ENCODE measurements around the gene HDHD2.
"Not testable (repeated sequence)": the region's sequence is repeated elsewhere in the genome, so short reads cannot be mapped to it uniquely, and the experiment has no call there.

HDHD2 gene, protein sequence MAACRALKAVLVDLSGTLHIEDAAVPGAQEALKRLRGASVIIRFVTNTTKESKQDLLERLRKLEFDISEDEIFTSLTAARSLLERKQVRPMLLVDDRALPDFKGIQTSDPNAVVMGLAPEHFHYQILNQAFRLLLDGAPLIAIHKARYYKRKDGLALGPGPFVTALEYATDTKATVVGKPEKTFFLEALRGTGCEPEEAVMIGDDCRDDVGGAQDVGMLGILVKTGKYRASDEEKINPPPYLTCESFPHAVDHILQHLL

DNA sequence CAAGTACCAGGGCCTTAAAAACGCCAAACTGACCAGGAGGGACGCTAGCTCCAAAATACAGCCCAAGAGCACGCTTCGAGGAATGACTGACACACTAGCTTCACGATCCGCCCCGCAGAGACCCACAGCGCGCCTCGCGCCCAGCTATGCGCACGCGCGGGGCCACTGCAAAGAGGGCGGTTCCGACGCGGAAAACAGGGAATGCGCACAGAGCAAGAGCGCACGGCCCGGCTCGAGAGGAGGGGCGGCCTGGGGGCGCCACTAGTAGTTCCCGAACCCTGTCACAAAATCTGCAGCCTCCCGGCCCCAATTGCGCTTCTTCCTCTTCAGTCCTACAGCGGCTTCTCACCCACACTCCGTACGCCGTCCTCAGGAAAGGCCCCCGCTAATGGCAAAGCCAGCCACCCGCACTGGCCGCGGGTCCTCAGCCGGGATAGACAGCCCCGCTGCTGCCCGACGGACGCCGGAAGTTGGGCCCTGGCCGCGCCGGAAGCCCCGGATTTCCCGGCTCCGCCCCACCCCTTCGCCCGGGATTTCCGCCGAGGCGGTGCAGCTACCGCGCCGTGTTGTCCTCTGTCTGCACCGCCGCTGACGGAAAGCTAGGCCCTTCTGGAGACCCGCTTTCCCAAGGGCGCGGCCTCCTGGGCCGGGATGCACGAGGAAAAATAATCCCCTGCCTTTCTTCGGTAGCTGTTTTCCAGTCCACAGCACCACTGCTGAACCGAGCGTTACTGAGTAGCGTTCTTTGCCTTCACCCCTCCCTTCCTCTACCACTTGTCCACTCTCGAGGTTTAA lies at the start of gene HDHD2:
Gene HDHD2, minus strand, starts transcription at position 472 of the 795 bp plus-strand sequence. CDS start 14,061 bp downstream, outside the sequence.
- peak; percentile 86 to 89 for DNase-seq

DNA sequence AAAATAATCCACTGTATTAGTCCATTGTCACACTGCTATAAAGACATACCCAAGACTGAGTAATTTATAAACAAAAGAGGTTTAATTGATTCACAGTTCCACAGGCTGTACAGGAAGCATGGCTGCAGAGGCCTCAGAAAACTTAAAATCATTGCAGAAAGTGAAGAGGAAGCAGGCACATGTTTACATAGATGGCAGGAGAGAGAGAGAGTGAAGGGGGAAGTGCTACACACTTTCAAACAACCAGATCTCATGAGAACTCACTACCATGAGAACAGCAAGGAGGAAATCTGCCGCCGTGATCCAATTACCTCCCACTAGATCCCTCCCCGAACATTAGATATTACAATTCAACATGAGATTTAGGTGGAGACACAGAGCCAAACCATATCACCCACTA lies 45.7 kb upstream of the HDHD2 start:
- not testable (repeated sequence) for DNase-seq

DNA sequence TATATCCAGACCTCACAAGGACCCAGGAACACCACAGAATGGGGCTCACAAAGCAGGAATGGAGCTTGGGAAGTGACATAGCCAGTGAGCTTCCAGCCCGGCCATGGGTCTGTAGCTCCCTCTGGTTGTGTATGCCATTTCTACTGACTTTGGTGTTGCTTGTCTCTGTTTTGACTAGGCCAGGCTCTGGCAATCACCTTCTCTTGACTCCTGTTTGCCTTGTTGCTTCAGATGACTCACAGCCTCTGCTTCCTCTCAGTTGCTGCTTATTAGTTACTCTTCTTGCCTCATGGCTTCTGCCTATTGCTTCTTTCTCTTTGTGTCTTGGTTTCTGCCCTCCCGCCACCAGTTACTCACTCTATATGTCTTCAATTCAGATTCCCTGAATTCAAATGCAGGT lies 41.7 kb upstream of the HDHD2 start:
- no peak for DNase-seq

DNA sequence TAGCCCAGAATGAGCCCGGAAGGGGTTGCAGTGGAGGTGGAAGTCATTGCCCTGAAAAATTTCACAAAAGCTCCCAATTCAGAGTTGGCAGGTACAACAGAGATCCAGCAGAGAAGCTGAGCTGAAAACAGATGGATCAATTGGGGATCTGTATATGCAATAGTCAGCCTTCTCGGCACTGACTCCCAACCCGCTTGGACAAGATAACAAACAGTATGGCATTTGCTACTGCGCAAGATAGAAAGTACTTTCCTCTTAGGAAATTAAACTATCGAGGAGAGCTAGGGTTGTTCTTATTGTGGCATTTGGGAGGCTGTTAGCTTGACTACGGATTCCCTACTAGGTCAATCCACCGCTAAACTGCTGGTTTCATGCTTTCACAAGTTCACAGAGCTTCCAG lies 37.4 kb upstream of the HDHD2 start:
- DNase-seq, result no peak

DNA sequence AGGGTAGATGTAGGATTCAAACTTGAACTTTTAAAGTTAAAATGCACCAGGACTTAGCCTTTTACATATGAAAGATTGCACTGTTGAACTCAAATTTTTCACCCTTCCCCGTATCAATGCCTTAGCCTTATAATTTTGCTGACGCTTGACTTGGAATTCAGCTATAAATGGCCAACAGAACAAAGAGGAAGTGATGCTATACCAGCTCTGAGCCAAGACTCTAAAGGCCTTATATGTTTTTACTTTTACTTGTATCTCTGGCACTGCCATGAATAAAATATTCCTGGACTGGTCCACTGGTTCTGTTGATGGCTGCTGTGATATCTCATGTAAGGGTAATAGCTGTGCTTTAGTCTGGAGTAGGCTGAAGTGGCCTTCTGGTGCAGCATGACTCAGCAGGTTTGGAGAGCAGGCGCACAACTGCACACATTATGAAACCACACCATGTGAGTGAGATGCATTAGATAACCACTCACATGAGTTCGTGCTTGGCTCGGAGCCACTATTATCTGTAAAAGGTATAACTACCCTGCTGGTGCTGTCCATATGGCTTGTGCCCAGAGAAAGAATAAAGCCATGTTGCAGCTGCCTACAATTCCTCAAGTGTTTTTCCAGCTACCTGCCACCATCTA lies 34.2 kb upstream of the HDHD2 start:
- no peak for DNase-seq

DNA sequence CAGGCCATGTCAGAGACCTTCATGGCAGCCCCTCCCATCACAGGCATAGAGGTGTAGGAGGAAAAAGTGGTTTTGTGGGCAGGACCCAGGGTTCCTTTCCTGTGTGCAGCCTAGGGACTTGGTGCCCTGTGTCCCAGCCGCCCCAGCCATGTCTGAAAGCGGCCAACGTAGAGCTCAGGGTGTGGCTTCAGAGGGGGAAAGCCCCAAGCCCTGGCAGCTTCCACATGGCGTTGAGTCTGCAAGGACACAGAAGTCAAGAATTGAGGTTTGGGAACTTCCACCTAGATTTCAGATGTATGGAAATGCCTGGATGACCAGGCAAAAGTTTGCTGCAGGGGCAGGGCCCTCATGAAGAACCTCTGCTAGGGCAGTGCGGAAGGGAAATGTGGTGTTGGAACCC lies 31.9 kb upstream of the HDHD2 start:
- DNase-seq, result not testable (repeated sequence)

DNA sequence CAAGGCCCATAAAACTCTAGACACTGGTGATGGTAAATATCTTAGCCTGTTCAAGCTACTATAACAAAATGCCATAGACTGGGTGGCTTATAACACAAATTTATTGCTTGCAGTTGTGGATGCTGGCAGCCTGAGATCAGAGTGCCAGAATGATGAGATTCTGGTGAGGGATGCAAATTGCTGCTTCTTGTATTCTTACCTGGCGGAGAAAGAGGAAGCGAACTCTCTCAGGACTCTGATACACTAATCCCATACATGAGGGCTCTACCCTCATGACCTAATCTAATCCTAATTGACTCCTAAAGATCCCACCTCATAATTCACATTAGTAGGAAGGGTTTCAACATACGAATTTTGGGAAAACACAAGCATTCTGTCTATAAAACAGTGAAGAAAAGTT lies 30.5 kb upstream of the HDHD2 start:
- no peak for DNase-seq

DNA sequence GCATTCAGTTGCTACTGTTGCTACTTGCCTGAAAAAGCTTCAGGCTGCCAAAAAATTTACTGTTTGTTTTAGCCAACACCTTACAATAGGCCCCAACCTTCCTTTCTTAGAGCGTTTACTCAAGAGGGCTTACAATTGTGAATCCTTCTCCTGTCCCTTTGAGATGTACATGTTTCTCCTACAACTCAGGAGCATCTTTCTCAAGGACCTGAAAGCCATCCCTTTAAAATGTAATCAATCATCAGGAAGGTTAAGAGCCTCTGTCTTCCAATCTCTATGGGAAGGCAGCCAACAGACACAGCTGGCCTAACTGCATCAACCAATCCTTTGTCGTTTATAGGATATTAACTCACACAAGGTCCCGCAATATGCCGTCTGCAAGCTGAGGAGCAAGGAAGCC lies 29.2 kb upstream of the HDHD2 start:
- no peak for DNase-seq

DNA sequence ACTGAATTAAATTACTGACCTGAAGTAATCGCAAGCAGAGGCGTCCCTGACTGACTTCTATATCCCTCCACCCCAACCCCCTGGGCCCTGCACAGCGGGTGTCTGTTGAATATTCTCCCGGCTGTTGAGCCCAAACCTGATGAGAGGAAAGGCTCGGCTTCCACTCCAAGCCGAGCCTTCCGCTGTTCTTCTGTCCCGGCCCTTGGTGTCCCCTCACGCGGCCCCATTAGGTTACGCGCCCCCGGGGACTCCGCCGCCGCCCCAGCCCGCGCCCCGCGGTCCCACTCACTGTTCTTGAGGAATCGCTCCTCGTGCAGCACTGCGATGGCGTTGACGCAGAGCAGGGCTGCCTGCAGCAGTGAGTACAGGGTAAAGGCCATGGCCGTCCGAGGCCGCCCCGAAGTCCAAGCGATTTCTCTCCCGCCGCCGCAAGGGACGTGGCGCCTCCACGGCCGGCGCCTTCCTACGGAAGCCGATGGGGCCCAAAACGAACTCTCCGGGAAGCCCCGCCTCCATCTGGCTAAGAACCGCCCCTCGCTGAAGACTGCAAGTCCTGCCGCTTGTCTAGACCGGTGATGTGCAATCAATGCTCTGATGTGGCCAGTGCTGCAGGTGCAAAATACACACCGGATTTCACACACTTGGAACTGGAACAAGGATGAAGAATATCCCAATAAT lies 25.7 kb upstream of the HDHD2 start, which contains the start of gene IER3IP1:
Gene IER3IP1, minus strand, starts transcription at position 467 of the 678 bp plus-strand sequence. Its CDS starts 87 bp downstream, at position 380.
- DNase-seq, result peak; percentile 92 to 95

DNA sequence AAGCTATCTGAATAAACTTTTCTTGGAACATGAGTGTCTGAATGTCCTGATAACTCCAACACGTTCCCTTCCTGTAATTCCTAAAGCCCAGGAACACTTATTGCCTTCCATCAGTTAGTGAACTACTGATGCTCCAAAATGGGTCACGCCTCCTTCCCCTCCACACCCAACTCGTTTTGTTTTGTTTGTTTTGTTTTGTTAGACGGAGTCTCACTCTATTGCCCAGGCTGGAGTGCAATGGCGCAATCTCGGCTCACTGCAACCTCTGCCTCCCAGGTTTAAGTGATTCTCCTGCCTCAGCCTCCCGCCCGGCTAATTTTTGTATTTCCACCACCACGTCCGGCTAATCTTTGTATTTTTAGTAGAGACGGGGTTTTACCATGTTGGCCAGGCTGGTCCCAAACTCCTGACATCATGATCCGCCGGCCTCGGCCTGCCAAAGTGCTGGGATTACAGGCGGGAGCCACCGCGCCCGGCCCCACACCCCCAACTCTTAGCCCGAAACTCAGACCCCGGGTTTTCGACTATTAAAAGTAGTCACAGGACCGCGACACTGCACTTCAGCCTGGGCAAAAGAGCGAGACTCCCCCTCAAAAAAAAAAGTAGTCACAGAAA lies 25.1 kb upstream of the HDHD2 start:
- DNase-seq, result peak in 1 of 2 experiments; percentile 16

DNA sequence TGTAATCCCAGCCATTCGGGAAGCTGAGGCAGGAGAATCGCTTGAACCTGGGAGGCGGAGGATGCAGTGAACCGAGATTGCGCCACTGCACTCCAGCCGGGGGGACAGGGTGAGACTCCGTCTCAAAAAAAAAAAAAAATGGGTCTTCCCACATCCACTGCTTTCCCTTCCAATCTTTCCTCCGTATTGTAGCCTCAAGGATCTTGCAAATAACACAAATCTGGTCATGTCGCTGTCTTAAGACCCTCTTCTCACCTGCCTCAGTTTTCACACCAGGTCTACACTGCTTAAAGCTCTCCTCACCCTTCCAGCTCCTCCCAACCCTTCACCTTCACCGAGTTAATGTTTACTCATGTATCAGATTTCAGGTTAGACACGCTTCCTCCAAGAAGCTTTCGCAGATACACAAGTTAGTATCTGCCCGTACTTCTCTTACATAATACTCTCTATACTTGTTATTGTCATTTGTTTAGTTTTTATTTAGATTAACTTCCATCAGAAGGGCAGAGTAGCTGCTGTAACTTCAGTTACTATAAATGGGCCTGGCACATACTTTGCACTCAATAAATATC lies 24.3 kb upstream of the HDHD2 start:
- DNase-seq, result no peak

DNA sequence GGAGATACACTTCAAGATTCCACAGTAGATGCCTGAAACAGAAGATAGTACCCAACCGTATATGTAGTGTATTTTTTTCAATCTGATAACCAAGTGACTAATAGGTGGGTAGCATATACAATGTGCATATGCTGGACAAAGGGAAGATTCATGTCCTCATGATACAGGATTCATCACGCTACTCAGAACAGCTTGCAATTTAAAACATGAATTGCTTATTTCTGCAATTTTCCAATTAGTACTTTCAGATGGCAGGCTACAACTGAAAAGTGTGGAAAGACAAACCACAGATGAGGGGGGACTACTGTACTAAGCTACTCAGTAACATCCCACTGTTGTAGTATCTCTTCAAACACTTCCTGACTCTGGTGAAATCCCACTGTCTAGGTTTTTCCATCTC lies 22.2 kb upstream of the HDHD2 start:
- DNase-seq, result no peak

DNA sequence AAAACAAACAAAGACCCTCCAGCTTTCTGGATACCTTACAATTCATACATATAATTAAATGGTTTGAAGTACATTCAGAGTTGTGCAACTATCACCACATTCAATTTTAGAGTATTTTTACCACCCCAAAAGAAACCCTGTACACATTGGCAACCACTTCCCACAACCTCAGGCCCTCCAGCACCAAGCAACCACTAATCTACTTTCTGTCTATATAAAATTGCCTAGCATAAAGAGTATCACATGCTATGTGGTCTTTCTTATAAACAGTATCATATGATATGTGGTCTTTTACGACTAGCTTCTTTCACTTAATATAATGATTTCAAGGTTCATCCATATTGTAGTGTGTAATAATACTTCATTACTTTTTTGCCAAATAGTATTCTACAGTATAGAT lies 18.6 kb upstream of the HDHD2 start:
- DNase-seq, result no peak

DNA sequence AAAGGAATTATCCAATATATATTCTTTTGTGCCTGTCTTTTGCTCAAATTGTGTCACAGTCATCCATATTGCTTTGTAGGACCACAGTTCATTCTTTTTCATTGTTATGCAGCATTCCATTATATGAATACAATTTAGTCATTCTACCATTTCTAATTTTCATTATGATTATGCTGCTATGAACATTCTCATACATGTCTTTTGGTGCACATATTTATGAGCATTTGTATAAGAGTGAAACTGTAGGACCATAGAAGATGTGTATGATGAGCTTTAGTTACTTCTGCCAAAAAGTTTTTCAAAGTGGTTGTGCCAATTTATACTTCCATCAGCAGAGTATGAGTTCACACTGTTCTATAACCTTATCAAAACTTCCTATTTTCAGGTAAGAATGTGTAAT lies 18.2 kb upstream of the HDHD2 start:
- no peak for DNase-seq

DNA sequence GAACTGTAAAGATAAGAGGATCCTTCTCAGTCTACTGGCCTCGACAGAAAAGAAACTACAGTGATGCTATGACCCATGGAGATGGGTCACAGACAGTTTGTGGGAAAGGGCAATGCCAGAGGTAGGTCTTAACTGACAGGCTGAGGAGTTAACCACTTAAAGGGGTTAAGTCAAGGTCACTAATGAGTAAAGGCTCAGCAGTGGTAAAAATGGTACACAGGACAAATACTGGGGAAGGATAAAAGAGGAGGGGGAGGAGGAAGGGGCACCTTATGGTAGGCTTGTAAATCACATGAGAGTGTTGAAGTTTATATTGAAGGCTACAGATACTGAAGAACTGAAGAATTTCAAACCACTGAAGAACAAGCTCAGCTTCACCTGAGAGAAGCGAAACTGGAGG lies 16.0 kb upstream of the HDHD2 start:
- no peak for DNase-seq

DNA sequence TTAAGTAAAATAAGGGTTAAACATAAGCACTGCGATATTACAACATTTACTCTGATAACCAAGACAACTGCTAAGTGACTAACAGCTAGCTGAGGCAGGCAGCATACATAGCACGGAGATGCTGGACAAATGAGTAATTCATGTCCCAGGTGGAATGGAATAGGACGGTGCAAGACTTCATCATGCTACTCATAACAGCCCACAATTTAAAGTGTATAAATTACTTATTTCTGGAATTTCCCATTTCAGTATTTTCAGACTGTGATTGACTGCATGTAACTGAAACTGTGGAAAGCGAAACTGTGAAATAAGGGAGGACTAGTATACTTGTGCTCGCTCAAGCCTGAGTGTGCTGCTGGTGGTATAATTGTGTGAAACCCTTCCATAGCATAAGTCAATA lies 12.9 kb upstream of the HDHD2 start:
- peak in 1 of 2 experiments; percentile 9 for DNase-seq

DNA sequence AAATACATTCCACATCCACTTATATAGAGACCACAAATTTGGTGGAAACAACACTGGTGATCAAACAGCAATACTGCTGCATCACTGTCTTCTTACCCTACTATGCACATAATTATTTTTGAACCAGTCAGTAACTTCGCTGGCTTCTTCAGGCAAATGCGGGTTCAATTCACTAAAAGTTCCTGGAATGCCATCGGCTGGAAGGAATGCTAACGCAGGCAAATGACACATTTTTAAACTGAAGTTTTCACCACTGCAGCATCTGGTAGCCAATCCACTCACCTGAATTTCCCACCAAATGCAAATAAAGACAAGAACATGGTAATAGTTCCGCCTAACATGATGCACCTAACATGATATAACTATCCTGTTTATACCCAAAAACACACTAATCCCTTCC lies 10.0 kb upstream of the HDHD2 start:
- DNase-seq, result no peak

DNA sequence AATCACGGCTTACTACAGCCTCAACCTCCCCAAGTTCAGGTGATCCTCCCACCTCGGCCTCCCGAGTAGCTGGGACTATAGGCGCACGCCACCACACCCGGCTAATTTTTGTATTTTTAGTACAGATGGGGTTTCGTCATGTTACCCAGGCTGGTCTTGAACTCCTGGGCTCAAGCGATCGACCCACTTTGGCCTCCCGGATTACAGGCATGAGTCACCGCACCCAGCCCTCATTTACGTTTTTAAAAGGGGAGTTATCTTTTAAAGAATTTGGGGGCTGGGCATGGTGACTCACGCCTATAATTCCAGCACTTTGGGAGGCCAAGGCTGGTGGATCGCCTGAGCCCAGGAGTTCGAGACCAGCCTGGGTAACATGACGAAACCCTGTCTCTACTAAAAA lies 8.1 kb upstream of the HDHD2 start:
- not testable (repeated sequence) for DNase-seq

DNA sequence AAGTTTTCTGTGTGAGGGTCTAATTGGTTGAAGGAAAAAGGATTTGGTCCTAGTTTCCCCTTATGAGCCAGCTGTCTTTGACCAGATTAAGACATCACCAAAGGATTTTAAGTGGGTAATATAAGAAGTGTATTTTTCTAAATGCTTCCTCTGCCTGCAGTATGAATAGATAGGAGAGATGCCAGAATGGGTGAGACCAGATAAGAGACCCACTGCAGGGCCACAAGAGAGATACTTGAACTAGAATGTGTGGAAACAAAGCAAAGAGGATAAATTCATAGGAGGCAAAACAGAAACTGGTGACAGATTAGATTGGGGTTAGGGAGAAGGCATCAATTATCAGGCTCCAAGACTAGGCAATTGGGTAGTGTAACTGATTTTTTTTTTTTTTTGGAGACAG lies 1.1 kb upstream of the HDHD2 start:
- DNase-seq, result no peak

DNA sequence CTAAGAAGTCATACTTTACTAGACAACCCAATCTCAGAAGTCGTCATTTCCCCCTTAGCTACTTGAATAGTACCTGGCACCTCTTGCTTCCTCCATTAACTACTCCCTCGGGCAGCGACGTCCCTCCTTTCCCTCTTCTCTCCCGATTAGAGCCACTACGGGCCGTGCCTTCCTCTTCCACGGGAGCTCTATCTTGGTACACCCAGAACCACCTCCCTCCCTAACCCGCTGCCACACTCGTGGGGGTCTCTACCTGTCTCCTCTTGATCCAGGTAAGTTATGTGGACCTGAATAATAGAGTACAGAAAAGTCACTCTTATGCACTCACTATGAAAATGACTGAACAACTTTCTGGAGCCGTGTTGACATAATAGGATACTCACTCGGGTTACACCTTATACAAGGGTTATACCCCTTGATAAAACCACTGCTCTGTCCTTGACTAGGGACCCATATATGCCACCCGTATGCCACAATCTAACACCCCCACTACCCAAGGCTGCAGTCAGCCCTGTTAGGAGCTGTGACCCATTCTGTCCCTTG lies 595 bp upstream of the HDHD2 start:
- peak in 1 of 2 experiments; percentile 24 for DNase-seq

DNA sequence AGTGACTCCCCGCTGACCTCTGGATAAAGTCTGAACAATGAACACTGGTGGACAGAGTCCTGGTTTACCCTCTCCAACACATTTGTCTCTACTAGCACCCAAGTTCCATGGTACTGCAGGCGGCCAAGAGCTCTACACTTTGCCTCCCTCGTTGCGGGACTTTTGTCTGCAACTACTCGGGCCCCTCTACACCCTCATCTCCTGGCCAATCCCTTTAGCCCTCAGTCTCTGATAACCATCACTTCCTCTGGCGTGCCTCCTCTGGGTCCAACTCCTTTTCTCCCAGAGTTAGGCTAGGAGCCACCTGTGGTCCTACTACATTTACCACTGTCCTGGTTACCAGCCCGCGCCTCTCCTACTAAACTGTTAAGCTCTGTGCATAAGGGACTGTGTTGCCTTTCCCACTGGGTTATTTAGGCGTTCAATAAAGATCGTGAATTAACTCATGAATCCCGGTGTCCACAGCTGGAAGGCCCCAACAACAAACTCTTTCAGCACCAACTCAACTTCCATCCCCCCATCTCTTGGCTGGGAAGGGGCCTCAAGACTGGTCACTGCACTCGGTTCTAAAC lies 757 bp downstream of the HDHD2 start:
- peak in 1 of 2 experiments; percentile 3 for DNase-seq

DNA sequence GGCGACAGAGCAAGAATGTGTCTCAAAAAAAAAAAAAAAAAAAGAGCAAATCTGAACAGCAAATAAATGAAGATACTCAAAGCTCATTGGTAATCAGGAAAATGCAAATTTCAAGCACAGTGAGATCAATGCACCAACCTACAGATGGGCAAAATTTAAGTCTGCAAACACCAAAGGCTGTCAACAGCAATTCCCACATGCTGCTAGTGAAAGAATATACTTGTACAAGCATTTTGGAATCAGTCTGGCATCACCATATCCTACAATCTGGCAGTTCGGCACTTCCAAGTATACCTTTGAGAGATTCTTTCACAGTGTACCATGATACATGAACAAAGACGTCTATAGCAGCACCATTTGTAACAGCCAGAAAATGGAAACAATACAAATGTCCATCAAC lies 4.1 kb downstream of the HDHD2 start:
- DNase-seq, result no peak

Measured in activated CD4-positive, alpha-beta T cell treated with anti-CD3 and anti-CD28 coated beads, Interleukin-2, amount 50 U/mL, for 48 hours (primary cell).